ENCODE data around the gene PLXNA3.

The PLXNA3 gene

GRCh38 chrX:154458116-154458953 is at the start of gene PLXNA3:
TSS of gene PLXNA3 (plus strand) at chrX:154458281. CDS start at chrX:154460184, 1,903 bp downstream.
- no peak for DNase-seq

GRCh38 chrX:154408659-154409221 is 49.3 kb upstream of the PLXNA3 start:
- DNase-seq: no peak

- peak; percentile 80 for DNase-seq
Observed at GRCh38 chrX:154409222-154409871, 48.7 kb upstream of the PLXNA3 start, which contains the start of gene DNASE1L1. TSS of gene DNASE1L1 (minus strand) at chrX:154409254. CDS start at chrX:154405568, 3,686 bp downstream.

GRCh38 chrX:154411981-154412340 is 46.1 kb upstream of the PLXNA3 start:
- DNase-seq: peak; percentile 46

GRCh38 chrX:154412468-154412867 is 45.6 kb upstream of the PLXNA3 start:
- DNase-seq: peak; percentile 51

GRCh38 chrX:154413142-154413541 is 44.9 kb upstream of the PLXNA3 start:
- no peak for DNase-seq

GRCh38 chrX:154417157-154417556 is 40.9 kb upstream of the PLXNA3 start:
- no peak for DNase-seq

- no peak for DNase-seq
Observed at GRCh38 chrX:154419189-154419588, 38.9 kb upstream of the PLXNA3 start.

GRCh38 chrX:154419688-154420401 is 38.2 kb upstream of the PLXNA3 start:
- DNase-seq: no peak

GRCh38 chrX:154420402-154420756 is 37.7 kb upstream of the PLXNA3 start:
- no peak for DNase-seq

- DNase-seq: no peak
Observed at GRCh38 chrX:154426916-154427770, 30.9 kb upstream of the PLXNA3 start.

GRCh38 chrX:154428176-154429171 is 29.6 kb upstream of the PLXNA3 start, which contains the start of gene ATP6AP1:
TSS of gene ATP6AP1 (plus strand) at chrX:154428677. CDS start at chrX:154428693, 16 bp downstream.
- DNase-seq: peak; percentile 90

- no peak for DNase-seq
Observed at GRCh38 chrX:154429711-154430110, 28.4 kb upstream of the PLXNA3 start.

- no peak for DNase-seq
Observed at GRCh38 chrX:154430479-154430878, 27.6 kb upstream of the PLXNA3 start.

- DNase-seq: no peak
Observed at GRCh38 chrX:154430916-154431315, 27.2 kb upstream of the PLXNA3 start.

GRCh38 chrX:154431341-154431740 is 26.7 kb upstream of the PLXNA3 start:
- peak; percentile 33 for DNase-seq

GRCh38 chrX:154432210-154432609 is 25.9 kb upstream of the PLXNA3 start:
- no peak for DNase-seq

- no peak for DNase-seq
Observed at GRCh38 chrX:154433605-154434004, 24.5 kb upstream of the PLXNA3 start.

GRCh38 chrX:154434394-154435168 is 23.5 kb upstream of the PLXNA3 start:
- DNase-seq: no peak

GRCh38 chrX:154435171-154435733 is 22.8 kb upstream of the PLXNA3 start:
- DNase-seq: no peak
